K562 (cell line): ENCODE measurements around the gene SLC35F4. TPM values are rescaled to one million over a fixed set of nuclear protein-coding genes. Genes with fewer than 3 reads are reported as not detected.

Experiments
- ATAC-seq: fragments of 200-7000 bp; cut with Tn5 transposase; 3 replicates; pipeline ENCODE4 v1.9.1; 2020; ENCODE audit warnings: moderate library complexity
- BruUV-seq: library from RNA; stranded (reverse); fragments of 400-500 nt; replicated peaks from 2 replicates; lab custom pipeline; 2021; lab: Mats Ljungman, UMichigan
- CTCF ChIA-PET: fragments of 300-600 bp; formaldehyde crosslinking; extraction: SDS; loops from one replicate; lab custom pipeline; 2021; ENCODE audit warnings: low intra/inter-chr PET ratio; lab: Yijun Ruan, JAX
- POLR2A ChIA-PET: fragments of 300-600, 350-650 bp; sonication (Branson Sonifier 250); formaldehyde crosslinking; extraction: SDS; loops from one replicate; lab custom pipeline; 2021; ENCODE audit warnings: antibody characterized with exemption, inconsistent platforms; lab: Yijun Ruan, JAX
- DNase-seq, 4 experiments: peaks; one replicate each; pipeline versions ENCODE4 v3.0.0 to v3.0.0-alpha.2; 2011 to 2018; ENCODE audit warnings: low spot score in 3 of 4, mixed read lengths in 3 of 4; ENCODE audit errors: extremely low read depth in 1 of 4
- FAIRE-seq: peaks from 2 replicates; lab custom pipeline; 2011; peaks lifted over from hg19 to GRCh38; lab: Jason Lieb, UNC
- H2AFZ ChIP-seq: 2 replicates; pipeline ENCODE4 v1.6.0; 2011; ENCODE audit warnings: low read depth, low read length, control low read depth, inconsistent platforms
- H3K27ac ChIP-seq: fragments of 200-600 bp; 3 replicates; pipeline ENCODE4 v1.8.0; 2011; ENCODE audit warnings: low read depth, mild to moderate bottlenecking, control low read depth, inconsistent platforms, low read length, moderate library complexity, mixed read lengths; ENCODE audit errors: extremely low read depth
- H3K27me3 ChIP-seq, 2 experiments: fragments of 300-600 bp in 1 of 2; 2 replicates in 1 of 2; 3 replicates in 1 of 2; pipeline versions ENCODE4 v1.6.0 to v1.8.0; 2011; ENCODE audit warnings: inconsistent platforms in 2 of 2, low read length in 2 of 2, mild to moderate bottlenecking in 1 of 2, mixed read lengths in 1 of 2, moderate library complexity in 1 of 2; ENCODE audit not compliant: control insufficient read depth in 2 of 2, insufficient read depth in 2 of 2
- H3K36me3 ChIP-seq: fragments of 300-600 bp; 3 replicates; pipeline ENCODE4 v1.8.0; 2011; ENCODE audit warnings: mild to moderate bottlenecking, low read length, inconsistent platforms; ENCODE audit not compliant: control insufficient read depth, insufficient read depth
- H3K4me1 ChIP-seq, 2 experiments: fragments of 200-600 bp in 1 of 2; replicated peaks in 1 of 2; 2 replicates in 1 of 2; 3 replicates in 1 of 2; pipeline versions ENCODE4 v1.5.1 to v1.8.0; 2011; ENCODE audit warnings: inconsistent platforms in 2 of 2, low read length in 2 of 2, mild to moderate bottlenecking in 1 of 2, mixed read lengths in 1 of 2, moderate library complexity in 1 of 2; ENCODE audit not compliant: control insufficient read depth in 2 of 2, insufficient read depth in 2 of 2
- H3K4me2 ChIP-seq: 2 replicates; pipeline ENCODE4 v1.6.1; 2011; ENCODE audit warnings: low read length, control low read depth, inconsistent platforms, mixed read lengths; ENCODE audit not compliant: insufficient read depth
- H3K4me3 ChIP-seq: fragments of 200-600 bp; sonication (generic), shearing (Covaris generic); 2 replicates; pipeline ENCODE4 v1.5.1; 2016; ENCODE audit warnings: control low read depth, inconsistent platforms
- H3K79me2 ChIP-seq: fragments of 200-600 bp; 3 replicates; pipeline ENCODE4 v1.8.0; 2011; ENCODE audit warnings: low read length, inconsistent platforms; ENCODE audit not compliant: control insufficient read depth, insufficient read depth
- H3K9ac ChIP-seq, 2 experiments: 2 replicates each; pipeline versions ENCODE4 v1.6.0 to v1.6.1; 2011; ENCODE audit warnings: low read depth in 2 of 2, low read length in 2 of 2, control low read depth in 1 of 2, inconsistent platforms in 1 of 2, mild to moderate bottlenecking in 1 of 2, mixed read lengths in 1 of 2; ENCODE audit not compliant: insufficient read depth in 1 of 2
- H3K9me1 ChIP-seq: one replicate; pipeline ENCODE4 v1.6.0; 2011; ENCODE audit warnings: inconsistent platforms, mild to moderate bottlenecking, low read length, moderate library complexity; ENCODE audit not compliant: control insufficient read depth, insufficient read depth
- H3K9me3 ChIP-seq: replicated peaks from 2 replicates; pipeline ENCODE4 v1.5.1; 2011; ENCODE audit warnings: low read depth, low read length, inconsistent platforms; ENCODE audit not compliant: control insufficient read depth, insufficient read depth
- H4K20me1 ChIP-seq: replicated peaks from 2 replicates; pipeline ENCODE4 v1.6.1; 2011; ENCODE audit warnings: low read length, inconsistent platforms, mixed read lengths; ENCODE audit not compliant: control insufficient read depth, insufficient read depth
- GATAD2B ChIP-seq: fragments of 450-650 bp; IDR thresholded peaks from 2 replicates; pipeline ENCODE4 v1.6.1; 2017; ENCODE audit warnings: mild to moderate bottlenecking, borderline replicate concordance
- HINFP ChIP-seq: fragments of 450-650 bp; conservative IDR thresholded peaks from 2 replicates; pipeline ENCODE4 v1.6.1; 2016; ENCODE audit warnings: missing genetic modification characterization, low read depth, mild to moderate bottlenecking, control low read depth, missing compliant biosample characterization
- POLR3G ChIP-seq: IDR thresholded peaks from 2 replicates; pipeline ENCODE4 v1.6.1; 2011; ENCODE audit not compliant: insufficient read length, insufficient replicate concordance; ENCODE audit errors: extremely low read depth
- SRSF7 ChIP-seq: fragments of 200-400 bp; formaldehyde crosslinking; optimal IDR thresholded peaks from 2 replicates; pipeline ENCODE3; 2017; ENCODE audit warnings: mild to moderate bottlenecking, low read depth, low read length
- TFE3 ChIP-seq: fragments of 450-650 bp; formaldehyde crosslinking; IDR thresholded peaks from 2 replicates; pipeline ENCODE4 v1.4.0; 2020; ENCODE audit warnings: mild to moderate bottlenecking, mixed read lengths
- TRIM24 ChIP-seq, 2 experiments: fragments of 450-650 bp; IDR thresholded peaks; 2 replicates each; pipeline ENCODE4 v1.6.1; 2016
- WGBS: fragments of 100-300 bp; shearing (Covaris generic); methylation state at CpG from one replicate; pipeline ENCODE4 v1.1.6; 2016; ENCODE audit warnings: low coverage, mixed read lengths; ENCODE audit not compliant: insufficient coverage; ENCODE audit errors: missing lambda C conversion rate; 5-methylcytosine and 5-hydroxymethylcytosine counted together
- in situ Hi-C: fragments of 300-500 bp; cut with MboI; formaldehyde crosslinking; loops from 4 replicates; pipeline ENCODE4 v1.15.0; 2018; ENCODE audit warnings: inconsistent platforms, mixed read lengths
- intact Hi-C: fragments of 100-400 bp; cut with micrococcal nuclease; formaldehyde crosslinking; loops from 2 replicates; pipeline ENCODE4 v1.14.2; 2022
- polyA plus RNA-seq, 8 experiments: library from polyadenylated mRNA; depleted of rRNA in 4 of 8; stranded (reverse) in 5 of 8; unstranded in 3 of 8; fragments of >200 nt; fragmentation: Nextera tagmentation in 2 of 8; fragmentation: Illumina TruSeq in 1 of 8; extraction: Ambion mirVana in 2 of 8; extraction: Trizol in 1 of 8; gene quantifications; 2 replicates each; pipeline versions ENCODE4 v1.2.1 to v1.2.3, GENCODE V29; 2011 to 2014; ENCODE audit warnings: inconsistent platforms in 1 of 8, missing spikeins in 1 of 8
- total RNA-seq, 7 experiments: library from RNA; depleted of rRNA in 6 of 7; stranded (reverse); fragments of >200 nt in 6 of 7; fragmentation: Illumina TruSeq in 2 of 7; extraction: Trizol in 2 of 7; gene quantifications; 2 replicates each; pipeline versions ENCODE4 v1.2.1 to v1.2.3, GENCODE V29; 2011 to 2021; ENCODE audit warnings: low replicate concordance in 1 of 7
- TF ChIP-seq, protein P1 (sequence below), 2 experiments: fragments of 450-650 bp; IDR thresholded peaks; 2 replicates each; pipeline ENCODE4 v1.6.1; 2018; ENCODE audit warnings: mild to moderate bottlenecking in 2 of 2, low read depth in 1 of 2; ENCODE audit not compliant: partially characterized antibody in 2 of 2
- TF ChIP-seq, protein P2 (sequence below): fragments of 450-650 bp; IDR thresholded peaks from 2 replicates; pipeline ENCODE4 v1.6.1; 2017; ENCODE audit warnings: antibody characterized with exemption, mild to moderate bottlenecking

Gene SLC35F4
- total and polyA plus RNA-seq, 9 of the 15 experiments (the other 6 are each of a cell fraction or from before 2014, with no cell fraction given): 0.01 TPM; not detected in 8

- no peak for TF ChIP-seq HINFP (tag)
Observed at GRCh38 chr14:57834961-57835360, 30.9 kb downstream of the SLC35F4 start (continued).

DNA sequence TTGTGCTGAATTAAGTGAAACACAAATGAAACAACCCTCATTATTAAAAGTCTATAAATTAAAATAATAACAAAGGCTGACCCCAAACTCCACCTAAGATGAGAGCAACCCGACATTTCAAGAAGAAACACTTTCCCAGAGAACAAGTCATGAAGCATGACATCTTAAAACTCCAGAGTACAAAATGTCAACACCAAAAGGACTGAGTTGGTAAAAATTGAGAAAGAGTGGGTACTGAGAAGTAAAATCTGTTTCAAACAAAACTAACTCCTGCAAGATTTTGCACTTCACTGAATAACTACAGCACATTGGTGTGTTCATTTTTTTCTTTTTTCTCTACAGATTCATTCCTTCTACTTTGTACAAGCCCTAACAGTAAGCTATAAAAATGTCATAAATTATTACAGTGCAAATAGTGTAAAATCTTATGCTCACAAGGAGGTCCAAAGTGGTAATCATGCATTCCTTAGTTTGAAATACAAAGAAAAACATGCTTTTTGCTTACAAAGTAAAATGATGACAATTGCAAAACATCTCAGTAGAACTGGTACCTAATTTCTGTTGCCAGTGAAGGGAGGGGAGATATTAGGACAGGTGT is 31.8 kb downstream of the SLC35F4 start:
- H3K9me3 ChIP-seq: no peaks in the 10 kb centered on the region
- POLR2A ChIA-PET: no interaction called here
- no peak overlapping the region for H3K9ac ChIP-seq
- H3K4me2 ChIP-seq: no peak overlapping the region
- DNase-seq (no peak), FAIRE-seq (no peak), ATAC-seq (no peak)
- no peak overlapping the region for H2AFZ ChIP-seq
- H4K20me1 ChIP-seq: no peaks in the 10 kb centered on the region
- no TSS peak for BruUV-seq
- in situ Hi-C loops (no loop called here), intact Hi-C loops (no loop called here)
- H3K4me1 ChIP-seq: no peaks in the 10 kb centered on the region
- H3K36me3 ChIP-seq: no peaks in the 10 kb centered on the region
- WGBS: 0% methylated on average over 1 of the region's 1 CpG
- H3K79me2 ChIP-seq: no peaks in the 10 kb centered on the region
- no peaks in the 10 kb centered on the region for H3K9me1 ChIP-seq
- H3K4me3 ChIP-seq: no peak overlapping the region
- H3K27ac ChIP-seq: no peak overlapping the region
- H3K27me3 ChIP-seq: no peaks in the 10 kb centered on the region
- CTCF ChIA-PET: no interaction called here
- TF ChIP-seq, protein P1, sequence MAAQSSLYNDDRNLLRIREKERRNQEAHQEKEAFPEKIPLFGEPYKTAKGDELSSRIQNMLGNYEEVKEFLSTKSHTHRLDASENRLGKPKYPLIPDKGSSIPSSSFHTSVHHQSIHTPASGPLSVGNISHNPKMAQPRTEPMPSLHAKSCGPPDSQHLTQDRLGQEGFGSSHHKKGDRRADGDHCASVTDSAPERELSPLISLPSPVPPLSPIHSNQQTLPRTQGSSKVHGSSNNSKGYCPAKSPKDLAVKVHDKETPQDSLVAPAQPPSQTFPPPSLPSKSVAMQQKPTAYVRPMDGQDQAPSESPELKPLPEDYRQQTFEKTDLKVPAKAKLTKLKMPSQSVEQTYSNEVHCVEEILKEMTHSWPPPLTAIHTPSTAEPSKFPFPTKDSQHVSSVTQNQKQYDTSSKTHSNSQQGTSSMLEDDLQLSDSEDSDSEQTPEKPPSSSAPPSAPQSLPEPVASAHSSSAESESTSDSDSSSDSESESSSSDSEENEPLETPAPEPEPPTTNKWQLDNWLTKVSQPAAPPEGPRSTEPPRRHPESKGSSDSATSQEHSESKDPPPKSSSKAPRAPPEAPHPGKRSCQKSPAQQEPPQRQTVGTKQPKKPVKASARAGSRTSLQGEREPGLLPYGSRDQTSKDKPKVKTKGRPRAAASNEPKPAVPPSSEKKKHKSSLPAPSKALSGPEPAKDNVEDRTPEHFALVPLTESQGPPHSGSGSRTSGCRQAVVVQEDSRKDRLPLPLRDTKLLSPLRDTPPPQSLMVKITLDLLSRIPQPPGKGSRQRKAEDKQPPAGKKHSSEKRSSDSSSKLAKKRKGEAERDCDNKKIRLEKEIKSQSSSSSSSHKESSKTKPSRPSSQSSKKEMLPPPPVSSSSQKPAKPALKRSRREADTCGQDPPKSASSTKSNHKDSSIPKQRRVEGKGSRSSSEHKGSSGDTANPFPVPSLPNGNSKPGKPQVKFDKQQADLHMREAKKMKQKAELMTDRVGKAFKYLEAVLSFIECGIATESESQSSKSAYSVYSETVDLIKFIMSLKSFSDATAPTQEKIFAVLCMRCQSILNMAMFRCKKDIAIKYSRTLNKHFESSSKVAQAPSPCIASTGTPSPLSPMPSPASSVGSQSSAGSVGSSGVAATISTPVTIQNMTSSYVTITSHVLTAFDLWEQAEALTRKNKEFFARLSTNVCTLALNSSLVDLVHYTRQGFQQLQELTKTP (IDR thresholded peaks at IDR 0.05; ENCODE audit: low read depth in 1 of 2, partially characterized antibody in 2 of 2): no peak
- TF ChIP-seq, protein P2, sequence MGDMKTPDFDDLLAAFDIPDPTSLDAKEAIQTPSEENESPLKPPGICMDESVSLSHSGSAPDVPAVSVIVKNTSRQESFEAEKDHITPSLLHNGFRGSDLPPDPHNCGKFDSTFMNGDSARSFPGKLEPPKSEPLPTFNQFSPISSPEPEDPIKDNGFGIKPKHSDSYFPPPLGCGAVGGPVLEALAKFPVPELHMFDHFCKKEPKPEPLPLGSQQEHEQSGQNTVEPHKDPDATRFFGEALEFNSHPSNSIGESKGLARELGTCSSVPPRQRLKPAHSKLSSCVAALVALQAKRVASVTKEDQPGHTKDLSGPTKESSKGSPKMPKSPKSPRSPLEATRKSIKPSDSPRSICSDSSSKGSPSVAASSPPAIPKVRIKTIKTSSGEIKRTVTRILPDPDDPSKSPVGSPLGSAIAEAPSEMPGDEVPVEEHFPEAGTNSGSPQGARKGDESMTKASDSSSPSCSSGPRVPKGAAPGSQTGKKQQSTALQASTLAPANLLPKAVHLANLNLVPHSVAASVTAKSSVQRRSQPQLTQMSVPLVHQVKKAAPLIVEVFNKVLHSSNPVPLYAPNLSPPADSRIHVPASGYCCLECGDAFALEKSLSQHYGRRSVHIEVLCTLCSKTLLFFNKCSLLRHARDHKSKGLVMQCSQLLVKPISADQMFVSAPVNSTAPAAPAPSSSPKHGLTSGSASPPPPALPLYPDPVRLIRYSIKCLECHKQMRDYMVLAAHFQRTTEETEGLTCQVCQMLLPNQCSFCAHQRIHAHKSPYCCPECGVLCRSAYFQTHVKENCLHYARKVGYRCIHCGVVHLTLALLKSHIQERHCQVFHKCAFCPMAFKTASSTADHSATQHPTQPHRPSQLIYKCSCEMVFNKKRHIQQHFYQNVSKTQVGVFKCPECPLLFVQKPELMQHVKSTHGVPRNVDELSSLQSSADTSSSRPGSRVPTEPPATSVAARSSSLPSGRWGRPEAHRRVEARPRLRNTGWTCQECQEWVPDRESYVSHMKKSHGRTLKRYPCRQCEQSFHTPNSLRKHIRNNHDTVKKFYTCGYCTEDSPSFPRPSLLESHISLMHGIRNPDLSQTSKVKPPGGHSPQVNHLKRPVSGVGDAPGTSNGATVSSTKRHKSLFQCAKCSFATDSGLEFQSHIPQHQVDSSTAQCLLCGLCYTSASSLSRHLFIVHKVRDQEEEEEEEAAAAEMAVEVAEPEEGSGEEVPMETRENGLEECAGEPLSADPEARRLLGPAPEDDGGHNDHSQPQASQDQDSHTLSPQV: no peak
- no peak for TF ChIP-seq SRSF7
- no peak for TF ChIP-seq POLR3G
- no peak for TF ChIP-seq TRIM24 (IDR thresholded peaks at IDR 0.05)
- TF ChIP-seq TFE3 (CRISPR knock-in tag): no peak
- no peak for TF ChIP-seq GATAD2B
